HepG2 (cell line): ENCODE data around the gene FAM117A. TPM values are rescaled to one million over a fixed set of nuclear protein-coding genes. Genes with fewer than 3 reads are reported as not detected.
A peak's percentile ranks its signal among the peaks of the same experiment; 100 is the strongest.

Experiments used
- EHMT2 ChIP-seq: fragments of 200-600 bp; sonication (generic); IDR thresholded peaks from 2 replicates; pipeline ENCODE4 v1.7.0; 2017; ENCODE audit warnings: antibody characterized with exemption, low read depth, low read length, borderline replicate concordance
- FOXA3 ChIP-seq: IDR thresholded peaks from 2 replicates; pipeline ENCODE4 v1.6.1; 2016; ENCODE audit warnings: missing genetic modification reagents, missing compliant biosample characterization
- HNF4G ChIP-seq, 2 experiments: sonication (generic) in 1 of 2; formaldehyde crosslinking in 1 of 2; IDR thresholded peaks; 2 replicates each; pipeline versions ENCODE4 v1.4.0 to v1.6.1; 2011 to 2020; ENCODE audit warnings: borderline replicate concordance in 2 of 2, low read depth in 2 of 2, mild to moderate bottlenecking in 2 of 2, low read length in 1 of 2, missing genetic modification reagents in 1 of 2, moderate library complexity in 1 of 2
- MAZ ChIP-seq, 2 experiments: sonication (generic) in 1 of 2; formaldehyde crosslinking in 1 of 2; IDR thresholded peaks; 2 replicates each; pipeline versions ENCODE4 v1.5.0 to v1.6.1; 2012 to 2020; ENCODE audit warnings: low read depth in 2 of 2, mild to moderate bottlenecking in 2 of 2, borderline replicate concordance in 1 of 2, improper control_type of control experiment in 1 of 2, low read length in 1 of 2, missing genetic modification reagents in 1 of 2, moderate library complexity in 1 of 2
- PCBP1 ChIP-seq: fragments of 200-400 bp; formaldehyde crosslinking; IDR thresholded peaks from 2 replicates; pipeline ENCODE4 v1.6.1; 2017; ENCODE audit warnings: mild to moderate bottlenecking, low read depth, low read length, borderline replicate concordance
- PRPF4 ChIP-seq: fragments of 200-400 bp; formaldehyde crosslinking; IDR thresholded peaks from 2 replicates; pipeline ENCODE4 v1.6.1; 2016; ENCODE audit warnings: low read length, low read depth; ENCODE audit not compliant: poor library complexity, severe bottlenecking
- RARA ChIP-seq: IDR thresholded peaks from 2 replicates; pipeline ENCODE4 v1.6.1; 2016; ENCODE audit warnings: missing genetic modification reagents, missing compliant biosample characterization
- SIN3B ChIP-seq: fragments of 150-350 bp; IDR thresholded peaks from 2 replicates; pipeline ENCODE4 v1.6.1; 2014; ENCODE audit warnings: low read length
- SMAD1 ChIP-seq: sonication (generic); formaldehyde crosslinking; IDR thresholded peaks from 2 replicates; pipeline ENCODE4 v1.4.0; 2020; ENCODE audit warnings: missing genetic modification reagents, low read depth, mild to moderate bottlenecking, borderline replicate concordance
- ZBTB38 ChIP-seq: sonication (generic); formaldehyde crosslinking; IDR thresholded peaks from 2 replicates; pipeline ENCODE4 v1.5.1; 2020; ENCODE audit warnings: mild to moderate bottlenecking, missing genetic modification reagents
- ZC3H4 ChIP-seq: sonication (generic); formaldehyde crosslinking; IDR thresholded peaks from 2 replicates; pipeline ENCODE4 v1.4.0; 2020; ENCODE audit warnings: missing genetic modification reagents, borderline replicate concordance
- ZNF33A ChIP-seq: sonication (generic); formaldehyde crosslinking; IDR thresholded peaks from 2 replicates; pipeline ENCODE4 v1.5.1; 2020; ENCODE audit warnings: missing genetic modification reagents, mild to moderate bottlenecking, moderate library complexity, borderline replicate concordance
- ZNF605 ChIP-seq: sonication (generic); formaldehyde crosslinking; IDR thresholded peaks from 2 replicates; pipeline ENCODE4 v1.8.0; 2022; ENCODE audit warnings: mild to moderate bottlenecking, missing genetic modification reagents
- ZNF652 ChIP-seq: IDR thresholded peaks from 2 replicates; pipeline ENCODE4 v1.6.1; 2016; ENCODE audit warnings: low read depth, borderline replicate concordance
- ZNF709 ChIP-seq: sonication (generic); formaldehyde crosslinking; IDR thresholded peaks from 2 replicates; pipeline ENCODE4 v1.5.0; 2020; ENCODE audit warnings: mild to moderate bottlenecking, missing genetic modification reagents
- ZNF850 ChIP-seq: sonication (generic); formaldehyde crosslinking; conservative IDR thresholded peaks from 2 replicates; pipeline ENCODE4 v1.9.0; 2021; ENCODE audit warnings: mild to moderate bottlenecking, missing genetic modification reagents
- polyA plus RNA-seq, 8 experiments: library from polyadenylated mRNA; depleted of rRNA in 3 of 8; stranded (reverse) in 7 of 8; unstranded in 1 of 8; fragments of >200 nt; fragmentation: Illumina TruSeq in 4 of 8; extraction: Trizol in 4 of 8; gene quantifications; 2 replicates each; pipeline versions ENCODE4 v1.2.1 to v1.2.3, GENCODE V29; 2011 to 2016; ENCODE audit warnings: low read depth in 4 of 8, missing spikeins in 1 of 8, mixed read lengths in 1 of 8; ENCODE audit not compliant: insufficient read depth in 1 of 8
- total RNA-seq, 5 experiments: library from RNA; depleted of rRNA; stranded (reverse); fragments of >200 nt; fragmentation: Illumina TruSeq; extraction: Trizol; gene quantifications; 2 replicates each; pipeline ENCODE4 v1.2.3, GENCODE V29; 2016; ENCODE audit warnings: low read depth in 1 of 5
- TF ChIP-seq, protein P1 (sequence below): sonication (generic); formaldehyde crosslinking; IDR thresholded peaks from 2 replicates; pipeline ENCODE4 v1.8.0; 2022; ENCODE audit warnings: missing genetic modification reagents, mild to moderate bottlenecking, moderate library complexity, borderline replicate concordance
- TF ChIP-seq, protein P2 (sequence below): sonication (generic); formaldehyde crosslinking; IDR thresholded peaks from 2 replicates; pipeline ENCODE4 v1.4.0; 2020; ENCODE audit warnings: mild to moderate bottlenecking, low read depth, missing genetic modification reagents
- TF ChIP-seq, protein P3 (sequence below): IDR thresholded peaks from 2 replicates; pipeline ENCODE4 v1.6.1; 2016; ENCODE audit warnings: control low read depth
- TF ChIP-seq, protein P4 (sequence below): sonication (generic); formaldehyde crosslinking; IDR thresholded peaks from 2 replicates; pipeline ENCODE4 v1.4.0; 2020; ENCODE audit warnings: mild to moderate bottlenecking, missing genetic modification reagents

Gene FAM117A
- total and polyA plus RNA-seq, 2 of the 13 experiments (the other 11 are each of a cell fraction or from before 2014, with no cell fraction given): 12.1 to 19.8 TPM

DNA sequence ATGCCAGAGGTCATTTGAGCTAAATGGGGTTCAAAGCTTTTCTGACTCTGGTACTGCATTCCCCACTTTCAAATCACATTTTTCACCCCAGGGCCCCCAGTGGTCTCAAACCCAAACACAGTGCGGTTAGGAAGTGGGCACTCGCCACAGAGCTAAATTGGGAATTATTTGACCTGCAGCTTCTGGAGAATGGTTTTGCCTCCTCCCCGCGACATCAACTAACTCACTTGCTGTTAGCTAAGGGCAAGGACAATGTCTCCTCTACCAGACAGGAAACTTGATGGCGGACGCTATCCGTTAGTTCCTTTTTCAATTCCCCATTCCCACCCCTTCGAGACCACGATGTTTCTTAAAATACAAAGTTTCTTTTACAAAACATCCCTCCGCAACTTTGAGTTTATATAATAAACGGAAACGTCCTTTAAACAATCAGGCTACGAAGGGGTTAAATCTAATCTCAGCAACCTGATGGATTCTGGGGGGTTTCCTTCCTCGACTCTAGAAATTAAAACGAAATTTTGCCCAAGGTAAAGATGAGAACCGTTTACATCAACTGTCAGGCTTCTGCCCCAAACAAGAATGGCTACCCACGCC, 24.1 kb upstream of the FAM117A start (continued):
- TF ChIP-seq ZNF605 (CRISPR knock-in tag): no peak
- TF ChIP-seq, protein P1, sequence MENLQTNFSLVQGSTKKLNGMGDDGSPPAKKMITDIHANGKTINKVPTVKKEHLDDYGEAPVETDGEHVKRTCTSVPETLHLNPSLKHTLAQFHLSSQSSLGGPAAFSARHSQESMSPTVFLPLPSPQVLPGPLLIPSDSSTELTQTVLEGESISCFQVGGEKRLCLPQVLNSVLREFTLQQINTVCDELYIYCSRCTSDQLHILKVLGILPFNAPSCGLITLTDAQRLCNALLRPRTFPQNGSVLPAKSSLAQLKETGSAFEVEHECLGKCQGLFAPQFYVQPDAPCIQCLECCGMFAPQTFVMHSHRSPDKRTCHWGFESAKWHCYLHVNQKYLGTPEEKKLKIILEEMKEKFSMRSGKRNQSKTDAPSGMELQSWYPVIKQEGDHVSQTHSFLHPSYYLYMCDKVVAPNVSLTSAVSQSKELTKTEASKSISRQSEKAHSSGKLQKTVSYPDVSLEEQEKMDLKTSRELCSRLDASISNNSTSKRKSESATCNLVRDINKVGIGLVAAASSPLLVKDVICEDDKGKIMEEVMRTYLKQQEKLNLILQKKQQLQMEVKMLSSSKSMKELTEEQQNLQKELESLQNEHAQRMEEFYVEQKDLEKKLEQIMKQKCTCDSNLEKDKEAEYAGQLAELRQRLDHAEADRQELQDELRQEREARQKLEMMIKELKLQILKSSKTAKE (CRISPR knock-in tag): no peak
- TF ChIP-seq HNF4G (IDR thresholded peaks at IDR 0.05; ENCODE audit: borderline replicate concordance, low read depth, low read length): no peak
- TF ChIP-seq HNF4G (CRISPR knock-in tag; IDR thresholded peaks at IDR 0.05; ENCODE audit: borderline replicate concordance, low read depth): no peak
- no peak for TF ChIP-seq SMAD1 (CRISPR knock-in tag)
- no peak for TF ChIP-seq ZNF709 (CRISPR knock-in tag)
- TF ChIP-seq, protein P2, sequence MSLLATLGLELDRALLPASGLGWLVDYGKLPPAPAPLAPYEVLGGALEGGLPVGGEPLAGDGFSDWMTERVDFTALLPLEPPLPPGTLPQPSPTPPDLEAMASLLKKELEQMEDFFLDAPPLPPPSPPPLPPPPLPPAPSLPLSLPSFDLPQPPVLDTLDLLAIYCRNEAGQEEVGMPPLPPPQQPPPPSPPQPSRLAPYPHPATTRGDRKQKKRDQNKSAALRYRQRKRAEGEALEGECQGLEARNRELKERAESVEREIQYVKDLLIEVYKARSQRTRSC (CRISPR knock-in tag): no peak
- TF ChIP-seq MAZ (IDR thresholded peaks at IDR 0.05; ENCODE audit: borderline replicate concordance, low read depth, low read length): no peak
- 0 out of 2 replicates have a peak, but pooled peaks have one; percentile 5 for TF ChIP-seq MAZ (CRISPR knock-in tag; IDR thresholded peaks at IDR 0.05; ENCODE audit: low read depth)
- TF ChIP-seq, protein P3, sequence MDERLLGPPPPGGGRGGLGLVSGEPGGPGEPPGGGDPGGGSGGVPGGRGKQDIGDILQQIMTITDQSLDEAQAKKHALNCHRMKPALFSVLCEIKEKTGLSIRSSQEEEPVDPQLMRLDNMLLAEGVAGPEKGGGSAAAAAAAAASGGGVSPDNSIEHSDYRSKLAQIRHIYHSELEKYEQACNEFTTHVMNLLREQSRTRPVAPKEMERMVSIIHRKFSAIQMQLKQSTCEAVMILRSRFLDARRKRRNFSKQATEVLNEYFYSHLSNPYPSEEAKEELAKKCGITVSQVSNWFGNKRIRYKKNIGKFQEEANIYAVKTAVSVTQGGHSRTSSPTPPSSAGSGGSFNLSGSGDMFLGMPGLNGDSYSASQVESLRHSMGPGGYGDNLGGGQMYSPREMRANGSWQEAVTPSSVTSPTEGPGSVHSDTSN (CRISPR knock-in tag): peak; percentile 14; the same call in 1 of the 2 replicates
- no peak for TF ChIP-seq FOXA3
- peak; percentile 92 for TF ChIP-seq ZNF652 (CRISPR knock-in tag)
- peak; percentile 59; the same call in 1 of the 2 replicates for TF ChIP-seq ZBTB38 (CRISPR knock-in tag)
- TF ChIP-seq, protein P4, sequence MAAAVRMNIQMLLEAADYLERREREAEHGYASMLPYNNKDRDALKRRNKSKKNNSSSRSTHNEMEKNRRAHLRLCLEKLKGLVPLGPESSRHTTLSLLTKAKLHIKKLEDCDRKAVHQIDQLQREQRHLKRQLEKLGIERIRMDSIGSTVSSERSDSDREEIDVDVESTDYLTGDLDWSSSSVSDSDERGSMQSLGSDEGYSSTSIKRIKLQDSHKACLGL: no peak
- TF ChIP-seq RARA (CRISPR knock-in tag): 0 out of 2 replicates have a peak, but pooled peaks have one; percentile 29
- no peak for TF ChIP-seq PCBP1
- no peak for TF ChIP-seq ZC3H4
- TF ChIP-seq EHMT2: peak; percentile 96
- peak; percentile 59; the same call in 1 of the 2 replicates for TF ChIP-seq ZNF33A (CRISPR knock-in tag)
- TF ChIP-seq PRPF4: peak; percentile 34
- no peak for TF ChIP-seq ZNF850
- TF ChIP-seq SIN3B: no peak
